ENCODE results near the gene SPATA20. TPM values are rescaled to one million over a fixed set of nuclear protein-coding genes. Genes with fewer than 3 reads are reported as not detected.

SPATA20 gene
- total RNA-seq, 2 experiments from 2014 or later: 7.9 to 8.3 TPM

DNA sequence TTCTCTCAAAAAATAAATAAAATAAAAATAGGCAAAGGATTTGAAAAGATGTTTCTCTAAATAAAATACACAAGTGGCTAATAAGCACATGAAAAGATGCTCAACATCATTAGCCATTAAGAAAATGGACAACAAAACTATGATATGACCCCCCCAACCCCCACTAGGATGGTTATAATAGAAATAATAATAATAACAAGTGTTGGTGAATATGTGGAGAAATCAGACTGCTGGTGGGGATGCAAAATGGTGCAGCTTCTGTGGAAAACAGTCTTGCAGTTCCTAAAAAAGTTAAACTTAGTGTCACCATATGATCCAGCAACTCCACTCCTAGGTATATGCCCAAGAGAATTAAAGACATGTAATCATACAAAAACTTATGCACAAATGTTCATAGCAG, 47.7 kb upstream of the SPATA20 start:
- no peak for TF ChIP-seq EZH2phosphoT487 (IDR thresholded peaks at IDR 0.05; ENCODE audit: borderline replicate concordance, low read depth, low read length)
- TF ChIP-seq, protein P1, sequence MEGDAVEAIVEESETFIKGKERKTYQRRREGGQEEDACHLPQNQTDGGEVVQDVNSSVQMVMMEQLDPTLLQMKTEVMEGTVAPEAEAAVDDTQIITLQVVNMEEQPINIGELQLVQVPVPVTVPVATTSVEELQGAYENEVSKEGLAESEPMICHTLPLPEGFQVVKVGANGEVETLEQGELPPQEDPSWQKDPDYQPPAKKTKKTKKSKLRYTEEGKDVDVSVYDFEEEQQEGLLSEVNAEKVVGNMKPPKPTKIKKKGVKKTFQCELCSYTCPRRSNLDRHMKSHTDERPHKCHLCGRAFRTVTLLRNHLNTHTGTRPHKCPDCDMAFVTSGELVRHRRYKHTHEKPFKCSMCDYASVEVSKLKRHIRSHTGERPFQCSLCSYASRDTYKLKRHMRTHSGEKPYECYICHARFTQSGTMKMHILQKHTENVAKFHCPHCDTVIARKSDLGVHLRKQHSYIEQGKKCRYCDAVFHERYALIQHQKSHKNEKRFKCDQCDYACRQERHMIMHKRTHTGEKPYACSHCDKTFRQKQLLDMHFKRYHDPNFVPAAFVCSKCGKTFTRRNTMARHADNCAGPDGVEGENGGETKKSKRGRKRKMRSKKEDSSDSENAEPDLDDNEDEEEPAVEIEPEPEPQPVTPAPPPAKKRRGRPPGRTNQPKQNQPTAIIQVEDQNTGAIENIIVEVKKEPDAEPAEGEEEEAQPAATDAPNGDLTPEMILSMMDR (conservative IDR thresholded peaks at IDR 0.05; ENCODE audit: low read length): no peak
- Histone ChIP-seq H3K9me3 (ENCODE audit: low read length) (peaks cover 4% of the 10 kb centered on the region; the same call in 1 of the 2 replicates), H3K79me2 (ENCODE audit: insufficient read depth, low read depth, low read length) (no peaks in the 10 kb centered on the region), H4K20me1 (ENCODE audit: insufficient read depth, low read length) (no peaks in the 10 kb centered on the region), H2AFZ (ENCODE audit: low read length) (no peak overlapping the region), H3K9me2 (ENCODE audit: insufficient read depth, low read length) (no peaks in the 10 kb centered on the region), H3K27ac (ENCODE audit: low read depth, low read length, poor library complexity, severe bottlenecking) (no peak overlapping the region), H3K4me1 (ENCODE audit: insufficient read depth, low read length, poor library complexity, severe bottlenecking) (no peaks in the 10 kb centered on the region), H3K36me3 (ENCODE audit: insufficient read depth, low read length) (no peaks in the 10 kb centered on the region), H3K4me2 (ENCODE audit: low read length) (no peak overlapping the region), H3K4me3 (ENCODE audit: low read depth, low read length, poor library complexity, severe bottlenecking) (no peak overlapping the region)
- ChIA-PET POLR2A (no interaction called here), CTCF (ENCODE audit: unreplicated experiment) (interaction anchor here (1.2 kb wide), 1 partner anchor 15 kb away, joined by 3 read pairs; no protein-coding TSS in a partner anchor)
- no TSS peak for BruUV-seq (replicated peaks)
- intact Hi-C loops (cut with micrococcal nuclease; ENCODE audit: unreplicated experiment): no loop called here
- DNase-seq (ENCODE audit: low spot score): no peak

DNA sequence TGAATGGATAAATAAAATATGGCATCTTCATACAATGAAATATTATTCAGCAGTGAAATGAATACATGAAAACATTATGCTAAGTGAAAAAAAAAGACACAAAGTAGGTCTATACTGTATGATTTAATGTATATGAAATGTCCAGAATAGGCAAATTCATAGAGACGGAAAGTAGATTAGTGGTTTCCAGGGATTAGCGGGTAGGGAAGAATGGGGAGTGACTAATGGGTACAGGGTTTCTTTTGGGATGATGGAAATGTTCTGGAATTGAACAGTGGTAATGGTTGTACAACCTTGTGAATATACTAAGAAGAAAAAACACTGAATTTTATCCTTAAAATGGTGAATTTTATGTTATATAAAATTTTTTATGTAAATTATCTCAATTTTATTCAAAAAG, 47.3 kb upstream of the SPATA20 start:
- Histone ChIP-seq H3K4me1 (ENCODE audit: insufficient read depth, low read length, poor library complexity, severe bottlenecking) (no peaks in the 10 kb centered on the region), H2AFZ (ENCODE audit: low read length) (no peak overlapping the region), H3K4me2 (ENCODE audit: low read length) (no peak overlapping the region), H3K27ac (ENCODE audit: low read depth, low read length, poor library complexity, severe bottlenecking) (no peak overlapping the region), H3K9me3 (ENCODE audit: low read length) (peaks cover 4% of the 10 kb centered on the region; the same call in 1 of the 2 replicates), H3K9me2 (ENCODE audit: insufficient read depth, low read length) (no peaks in the 10 kb centered on the region), H3K79me2 (ENCODE audit: insufficient read depth, low read depth, low read length) (no peaks in the 10 kb centered on the region), H3K36me3 (ENCODE audit: insufficient read depth, low read length) (no peaks in the 10 kb centered on the region), H3K4me3 (ENCODE audit: low read depth, low read length, poor library complexity, severe bottlenecking) (no peak overlapping the region), H4K20me1 (ENCODE audit: insufficient read depth, low read length) (no peaks in the 10 kb centered on the region)
- ChIA-PET POLR2A (no interaction called here), CTCF (ENCODE audit: unreplicated experiment) (no interaction called here)
- intact Hi-C loops (cut with micrococcal nuclease; ENCODE audit: unreplicated experiment): no loop called here
- no TSS peak for BruUV-seq (replicated peaks)
- no peak for TF ChIP-seq EZH2phosphoT487 (IDR thresholded peaks at IDR 0.05; ENCODE audit: borderline replicate concordance, low read depth, low read length)
- TF ChIP-seq, protein P1 (conservative IDR thresholded peaks at IDR 0.05; ENCODE audit: low read length): no peak
- DNase-seq (ENCODE audit: low spot score): no peak

DNA sequence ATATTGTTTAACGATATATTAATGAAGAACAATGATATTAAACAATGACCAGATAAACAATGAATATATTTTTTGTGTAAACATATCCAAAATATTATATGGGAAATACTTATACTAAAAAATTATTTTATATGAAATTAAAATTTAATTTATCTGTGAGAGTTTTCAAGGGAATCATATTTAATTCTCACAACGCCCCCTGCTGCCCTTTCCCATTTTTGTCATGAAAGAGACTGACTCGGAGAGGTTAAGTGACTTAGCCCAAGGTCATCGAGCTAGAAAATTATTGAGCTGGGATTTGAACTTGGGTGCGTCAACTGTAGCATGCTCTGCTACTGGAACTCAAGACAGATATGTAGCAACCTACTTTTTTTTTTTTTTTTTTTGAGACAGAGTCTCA, 45.9 kb upstream of the SPATA20 start:
- no peaks in the 10 kb centered on the region for H3K9me2 ChIP-seq (ENCODE audit: insufficient read depth, low read length)
- ChIA-PET POLR2A (interaction anchor here (0.7 kb wide), 1 partner anchor 41 kb away, joined by 3 read pairs; no protein-coding TSS in a partner anchor), CTCF (ENCODE audit: unreplicated experiment) (no interaction called here)
- H3K4me3 ChIP-seq (ENCODE audit: low read depth, low read length, poor library complexity, severe bottlenecking): no peak overlapping the region
- H3K27ac ChIP-seq (ENCODE audit: low read depth, low read length, poor library complexity, severe bottlenecking): no peak overlapping the region
- H4K20me1 ChIP-seq (ENCODE audit: insufficient read depth, low read length): no peaks in the 10 kb centered on the region
- DNase-seq (ENCODE audit: low spot score): peak; percentile 37
- H3K4me1 ChIP-seq (ENCODE audit: insufficient read depth, low read length, poor library complexity, severe bottlenecking): no peaks in the 10 kb centered on the region
- no peak overlapping the region for H3K4me2 ChIP-seq (ENCODE audit: low read length)
- no peak overlapping the region for H2AFZ ChIP-seq (ENCODE audit: low read length)
- TF ChIP-seq, protein P1 (conservative IDR thresholded peaks at IDR 0.05; ENCODE audit: low read length): peak; percentile 75
- TF ChIP-seq EZH2phosphoT487 (IDR thresholded peaks at IDR 0.05; ENCODE audit: borderline replicate concordance, low read depth, low read length): no peak
- H3K9me3 ChIP-seq (ENCODE audit: low read length): peaks cover 4% of the 10 kb centered on the region; the same call in 1 of the 2 replicates
- BruUV-seq (replicated peaks): no TSS peak
- intact Hi-C loops (cut with micrococcal nuclease; ENCODE audit: unreplicated experiment): no loop called here
- no peaks in the 10 kb centered on the region for H3K36me3 ChIP-seq (ENCODE audit: insufficient read depth, low read length)
- H3K79me2 ChIP-seq (ENCODE audit: insufficient read depth, low read depth, low read length): no peaks in the 10 kb centered on the region

All from OCI-LY7 (cell line).